ENCODE measurements around the gene EGF.
"Not testable (repeated sequence)": the region's sequence is repeated elsewhere in the genome, so short reads cannot be mapped to it uniquely, and the experiment has no call there.

The EGF gene

DNA sequence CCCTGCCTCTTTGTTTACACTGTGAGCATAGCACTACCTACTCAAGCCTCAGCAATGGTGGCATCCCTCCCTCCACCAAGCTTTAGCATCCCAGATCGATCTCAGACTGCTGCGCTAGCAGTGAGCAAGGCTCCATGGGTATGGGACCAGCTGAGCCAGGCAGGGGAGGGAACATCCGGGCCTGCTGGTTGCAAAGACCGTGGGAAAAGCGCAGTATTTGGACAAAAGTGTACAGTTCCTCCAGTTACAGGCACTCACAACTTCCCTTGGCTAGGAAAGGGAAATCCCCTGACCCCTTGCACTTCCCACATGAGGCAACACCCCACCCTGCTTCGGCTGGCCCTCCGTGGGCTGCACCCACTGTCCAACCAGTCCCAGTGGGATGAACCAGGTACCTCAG is 26.5 kb downstream of the EGF start:
- no peak overlapping the region for H3K4me3 Mint-ChIP-seq
- no peaks in the 10 kb centered on the region for H3K4me1 Mint-ChIP-seq
- H3K27ac Mint-ChIP-seq, result no peak overlapping the region
- no peak for DNase-seq (ENCODE audit: low spot score in 2 of 2)
- no peaks in the 10 kb centered on the region for H3K36me3 Mint-ChIP-seq
- no peak for ATAC-seq
- H3K9me3 Mint-ChIP-seq, result peaks cover 2% of the 10 kb centered on the region

DNA sequence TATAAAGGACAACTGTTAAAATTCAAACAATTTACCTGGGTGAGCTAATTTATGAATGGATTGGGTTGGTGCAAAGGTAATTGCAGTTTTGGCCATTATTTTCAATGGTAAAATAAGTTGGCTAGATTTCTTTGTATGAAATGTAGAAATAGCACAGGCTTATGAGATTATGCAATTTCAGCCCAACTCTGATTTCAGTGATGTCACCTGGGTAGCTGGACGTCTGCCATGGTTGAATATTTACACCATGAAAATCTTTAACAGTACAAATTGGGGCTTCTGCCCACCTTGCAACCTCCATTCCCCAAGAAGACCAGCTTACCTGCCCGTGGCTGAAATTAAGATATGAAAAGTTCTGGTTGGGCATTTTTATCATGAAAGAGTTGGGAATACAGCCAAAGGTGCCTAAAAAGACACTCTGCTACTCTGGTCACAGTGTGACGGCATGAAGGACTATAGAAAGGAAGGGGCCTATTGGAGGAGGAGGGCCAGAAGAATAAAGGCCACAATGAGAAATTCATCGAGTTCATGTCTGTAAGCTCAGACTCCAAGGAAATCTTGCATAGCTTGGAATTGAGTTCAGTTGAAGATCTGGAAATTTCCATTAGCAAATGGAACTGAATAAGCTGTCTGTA is 29.7 kb downstream of the EGF start:
- no peak for DNase-seq (ENCODE audit: low spot score in 2 of 2)
- Mint-ChIP-seq H3K27ac (no peak overlapping the region), H3K9me3 (peaks cover 2% of the 10 kb centered on the region), H3K36me3 (no peaks in the 10 kb centered on the region), H3K4me1 (peaks cover under 1% of the 10 kb centered on the region), H3K4me3 (no peak overlapping the region)
- ATAC-seq, result no peak

DNA sequence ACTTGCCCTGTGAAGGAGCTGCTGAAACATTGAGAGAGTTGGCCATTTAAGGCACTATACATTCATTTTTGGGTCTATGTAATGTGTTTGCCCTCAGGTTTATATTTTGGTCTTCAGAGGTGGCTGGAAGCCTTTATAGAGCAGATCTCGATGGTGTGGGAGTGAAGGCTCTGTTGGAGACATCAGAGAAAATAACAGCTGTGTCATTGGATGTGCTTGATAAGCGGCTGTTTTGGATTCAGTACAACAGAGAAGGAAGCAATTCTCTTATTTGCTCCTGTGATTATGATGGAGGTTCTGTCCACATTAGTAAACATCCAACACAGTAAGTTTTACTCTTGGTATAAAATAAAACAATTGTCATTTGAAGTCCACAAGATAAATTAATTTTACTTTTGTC is 31.1 kb downstream of the EGF start:
- ATAC-seq (no peak), DNase-seq (ENCODE audit: low spot score in 2 of 2) (no peak)
- Mint-ChIP-seq H3K27ac (no peak overlapping the region), H3K4me1 (peaks cover 9% of the 10 kb centered on the region), H3K36me3 (no peaks in the 10 kb centered on the region), H3K9me3 (no peaks in the 10 kb centered on the region), H3K4me3 (no peak overlapping the region)

DNA sequence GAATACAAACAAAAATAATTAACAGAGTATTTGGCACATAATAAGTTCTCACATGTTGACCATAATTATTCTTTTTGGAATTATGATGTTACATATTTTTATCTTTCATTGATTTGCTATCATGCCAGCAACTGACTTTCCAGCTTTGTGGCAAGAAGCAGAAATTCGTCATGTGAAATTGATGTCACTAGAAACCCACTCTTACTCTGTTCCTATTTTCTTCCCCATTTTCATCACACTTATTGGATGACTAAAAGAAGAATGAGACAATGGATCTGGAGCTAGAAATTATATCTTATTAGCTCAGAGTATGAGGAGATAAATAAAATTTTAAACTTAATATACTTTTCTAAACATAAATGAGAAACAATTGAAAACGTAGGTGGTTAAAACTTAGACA is 31.9 kb downstream of the EGF start:
- no peak for ATAC-seq
- no peak for DNase-seq (ENCODE audit: low spot score in 2 of 2)
- Mint-ChIP-seq H3K36me3 (no peaks in the 10 kb centered on the region), H3K27ac (no peak overlapping the region), H3K4me3 (no peak overlapping the region), H3K4me1 (peaks cover 9% of the 10 kb centered on the region), H3K9me3 (no peaks in the 10 kb centered on the region)

DNA sequence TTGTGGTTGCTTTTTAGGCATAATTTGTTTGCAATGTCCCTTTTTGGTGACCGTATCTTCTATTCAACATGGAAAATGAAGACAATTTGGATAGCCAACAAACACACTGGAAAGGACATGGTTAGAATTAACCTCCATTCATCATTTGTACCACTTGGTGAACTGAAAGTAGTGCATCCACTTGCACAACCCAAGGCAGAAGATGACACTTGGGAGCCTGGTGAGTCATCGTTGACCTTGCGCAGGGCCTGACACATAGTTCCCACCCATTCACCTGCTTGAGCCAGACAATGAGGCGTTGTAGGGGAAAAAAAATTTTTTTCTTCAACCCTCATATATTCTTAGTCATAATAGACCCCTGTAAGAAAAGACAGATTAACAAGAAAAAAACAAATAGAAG is 32.4 kb downstream of the EGF start:
- no peak for DNase-seq (ENCODE audit: low spot score in 2 of 2)
- Mint-ChIP-seq H3K4me3 (no peak overlapping the region), H3K36me3 (no peaks in the 10 kb centered on the region), H3K27ac (no peak overlapping the region), H3K9me3 (no peaks in the 10 kb centered on the region), H3K4me1 (peaks cover 10% of the 10 kb centered on the region)
- peak; percentile 53 for ATAC-seq

DNA sequence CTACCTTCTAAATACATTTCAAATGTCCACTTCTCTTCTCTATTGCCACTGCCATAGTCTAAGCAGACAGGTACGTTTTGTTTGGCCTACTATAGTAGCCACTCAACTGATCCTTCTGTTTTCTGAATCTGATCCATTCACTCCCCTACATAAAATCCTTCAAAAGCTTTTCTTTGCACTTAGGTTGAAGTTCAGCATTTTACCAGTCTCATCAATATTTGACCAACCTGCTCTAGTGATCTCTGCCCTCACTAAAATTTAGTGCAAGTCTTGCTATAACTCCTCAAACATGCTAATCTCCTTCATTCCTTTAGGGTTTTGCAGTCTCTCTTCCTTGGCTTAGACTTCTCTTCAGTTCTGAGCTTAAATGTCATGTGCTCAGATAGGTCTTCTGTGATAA is 33.4 kb downstream of the EGF start:
- Mint-ChIP-seq H3K27ac (no peak overlapping the region), H3K9me3 (no peaks in the 10 kb centered on the region), H3K36me3 (no peaks in the 10 kb centered on the region), H3K4me3 (no peak overlapping the region), H3K4me1 (peaks cover 17% of the 10 kb centered on the region)
- DNase-seq (ENCODE audit: low spot score in 2 of 2), result no peak
- ATAC-seq, result no peak

DNA sequence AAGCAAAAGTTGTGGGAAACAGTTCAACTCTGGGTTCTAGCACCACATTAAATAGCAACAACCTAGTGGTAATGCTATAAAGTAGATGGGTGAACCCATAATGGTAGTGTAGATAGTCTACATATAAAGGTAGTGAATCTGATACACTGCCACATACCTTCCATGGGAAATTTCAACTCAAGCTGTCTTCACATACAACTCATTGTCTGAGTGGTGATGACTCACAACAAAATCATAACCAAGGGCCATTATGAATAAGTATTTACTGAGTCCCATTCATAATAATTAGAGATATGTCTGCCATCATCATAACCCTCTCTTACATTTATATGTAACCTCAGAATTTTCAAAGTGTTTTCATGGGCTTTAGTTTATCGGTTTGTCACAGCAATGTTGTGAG is 34.8 kb downstream of the EGF start:
- ATAC-seq, result peak; percentile 94
- Mint-ChIP-seq H3K4me3 (peak overlapping the region; percentile 8), H3K4me1 (peaks cover 17% of the 10 kb centered on the region)

DNA sequence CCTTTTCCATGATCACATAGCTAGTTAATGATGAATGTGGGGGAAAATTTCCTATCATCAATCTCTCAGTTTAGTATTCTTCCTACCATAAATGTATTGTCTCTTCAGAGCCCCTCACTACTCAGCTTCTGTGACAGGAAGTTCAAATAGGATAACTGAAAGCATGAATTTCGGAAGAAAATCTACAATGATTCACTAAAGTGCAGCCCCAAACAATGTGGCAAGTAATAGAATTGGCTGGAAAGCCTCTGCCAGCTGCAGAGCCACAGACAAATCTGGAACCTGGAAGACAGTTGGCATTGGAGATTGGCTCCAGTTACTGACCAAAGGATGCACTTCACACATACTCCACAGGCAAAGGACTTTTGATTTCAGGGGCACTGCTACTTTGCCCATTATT is 35.2 kb downstream of the EGF start:
- peak; percentile 27 for ATAC-seq
- no peaks in the 10 kb centered on the region for H3K9me3 Mint-ChIP-seq
- H3K4me3 Mint-ChIP-seq, result peak overlapping the region; percentile 8
- H3K27ac Mint-ChIP-seq, result peak overlapping the region; percentile 57
- H3K4me1 Mint-ChIP-seq, result peaks cover 17% of the 10 kb centered on the region
- no peak for DNase-seq (ENCODE audit: low spot score in 2 of 2)
- no peaks in the 10 kb centered on the region for H3K36me3 Mint-ChIP-seq

More for the DNA sequence above, 34.8 kb downstream of the EGF start:
- Mint-ChIP-seq H3K27ac (peak overlapping the region; percentile 57), H3K36me3 (no peaks in the 10 kb centered on the region), H3K9me3 (no peaks in the 10 kb centered on the region)
- DNase-seq (ENCODE audit: low spot score in 2 of 2), result no peak

DNA sequence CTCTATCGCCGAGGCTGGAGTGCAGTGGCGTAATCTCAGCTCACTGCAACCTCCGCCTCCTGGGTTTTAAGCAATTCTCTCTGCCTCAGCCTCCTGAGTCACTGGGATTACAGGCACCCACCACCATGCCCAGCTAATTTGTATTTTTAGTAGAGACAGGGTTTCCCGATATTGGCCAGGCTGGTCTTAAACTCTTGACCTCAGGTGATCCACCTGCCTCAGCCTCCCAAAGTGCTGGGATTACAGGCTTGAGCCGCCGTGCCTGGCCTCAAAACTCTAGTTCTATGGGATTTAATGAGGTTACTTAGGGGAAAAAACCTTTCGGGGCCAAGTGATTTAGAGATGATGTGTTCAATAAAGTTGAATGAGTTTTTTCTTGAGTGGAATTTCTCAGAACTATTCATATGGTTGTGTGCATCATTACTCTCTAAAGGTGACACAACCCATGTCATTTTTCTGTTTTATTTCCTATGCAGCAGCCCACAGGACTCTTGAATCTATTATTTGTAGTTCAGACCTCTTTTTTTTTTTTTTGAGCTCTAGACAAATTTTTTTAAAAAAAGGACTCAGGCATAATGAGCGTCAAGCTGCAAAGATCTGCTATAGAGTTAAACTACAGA is 36.5 kb downstream of the EGF start:
- peaks cover 17% of the 10 kb centered on the region for H3K4me1 Mint-ChIP-seq
- not testable (repeated sequence) for DNase-seq (ENCODE audit: low spot score in 2 of 2); H3K9me3 Mint-ChIP-seq; H3K36me3 Mint-ChIP-seq; H3K4me3 Mint-ChIP-seq; H3K27ac Mint-ChIP-seq
- ATAC-seq, result peak; percentile 70

DNA sequence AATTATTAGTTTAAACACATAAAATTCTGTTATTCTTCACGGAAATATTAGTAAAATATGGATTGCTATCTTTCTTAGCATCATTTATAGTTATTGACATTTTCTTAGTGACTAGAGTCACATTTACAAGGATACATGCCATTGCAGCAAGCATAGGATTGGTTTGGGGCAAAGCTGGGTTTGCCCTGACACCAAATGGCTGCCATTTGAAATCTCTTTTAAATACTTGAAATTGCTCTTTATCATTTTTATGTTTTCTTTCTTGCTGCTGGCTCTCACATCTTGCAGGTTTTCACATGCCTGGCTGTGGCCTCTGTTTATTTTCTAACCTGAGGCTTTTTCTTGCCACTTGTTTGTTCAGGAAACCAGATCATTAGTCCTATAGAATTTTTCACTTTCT is 39.9 kb downstream of the EGF start:
- Mint-ChIP-seq H3K27ac (no peak overlapping the region), H3K4me3 (no peak overlapping the region), H3K4me1 (peaks cover 15% of the 10 kb centered on the region), H3K36me3 (no peaks in the 10 kb centered on the region), H3K9me3 (no peaks in the 10 kb centered on the region)
- DNase-seq (ENCODE audit: low spot score in 2 of 2), result no peak
- ATAC-seq, result no peak

DNA sequence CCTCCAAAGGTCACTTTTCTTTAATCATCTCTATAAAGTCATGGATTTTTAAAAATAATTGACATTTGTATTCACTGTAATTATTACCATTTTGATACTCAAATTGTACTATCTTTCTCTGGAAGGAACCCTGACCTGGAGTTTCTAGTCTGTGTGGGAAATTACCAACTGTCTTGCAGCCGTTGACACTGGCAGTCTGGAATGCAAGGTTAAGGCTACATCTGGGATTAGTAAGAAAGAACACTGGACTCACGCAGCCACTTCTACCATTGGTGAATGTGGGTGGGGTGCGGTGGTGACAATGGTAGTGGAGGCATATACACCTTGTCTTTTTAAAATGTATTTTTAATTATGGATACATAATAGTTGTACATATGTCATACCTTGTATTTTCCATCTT is 40.9 kb downstream of the EGF start:
- Mint-ChIP-seq H3K9me3 (no peaks in the 10 kb centered on the region), H3K4me1 (peaks cover 8% of the 10 kb centered on the region), H3K27ac (no peak overlapping the region), H3K36me3 (no peaks in the 10 kb centered on the region), H3K4me3 (no peak overlapping the region)
- DNase-seq (ENCODE audit: low spot score in 2 of 2) (no peak), ATAC-seq (no peak)

DNA sequence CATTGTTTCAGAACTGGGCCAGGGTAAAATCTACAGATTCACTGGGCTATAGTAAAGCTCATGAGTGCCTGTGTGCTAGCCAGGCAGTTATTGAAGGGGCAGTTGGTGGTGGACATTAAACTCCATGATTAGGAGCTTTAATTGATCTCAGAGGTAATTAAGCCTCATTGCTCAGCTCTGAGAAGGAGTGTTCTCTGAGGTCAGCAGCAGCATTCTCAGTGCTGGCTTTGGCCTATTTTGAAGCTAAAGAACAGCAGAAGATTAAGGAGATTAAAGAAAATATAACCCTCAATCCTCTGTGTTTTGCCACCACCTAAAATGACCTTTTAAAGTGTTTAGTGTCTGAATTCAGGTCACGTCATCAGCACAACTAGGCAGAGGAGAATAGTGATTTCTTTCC is 42.5 kb downstream of the EGF start:
- no peaks in the 10 kb centered on the region for H3K36me3 Mint-ChIP-seq
- peaks cover 6% of the 10 kb centered on the region for H3K4me1 Mint-ChIP-seq
- DNase-seq (ENCODE audit: low spot score in 2 of 2) (no peak), ATAC-seq (no peak)
- no peaks in the 10 kb centered on the region for H3K9me3 Mint-ChIP-seq
- no peak overlapping the region for H3K27ac Mint-ChIP-seq
- no peak overlapping the region for H3K4me3 Mint-ChIP-seq

DNA sequence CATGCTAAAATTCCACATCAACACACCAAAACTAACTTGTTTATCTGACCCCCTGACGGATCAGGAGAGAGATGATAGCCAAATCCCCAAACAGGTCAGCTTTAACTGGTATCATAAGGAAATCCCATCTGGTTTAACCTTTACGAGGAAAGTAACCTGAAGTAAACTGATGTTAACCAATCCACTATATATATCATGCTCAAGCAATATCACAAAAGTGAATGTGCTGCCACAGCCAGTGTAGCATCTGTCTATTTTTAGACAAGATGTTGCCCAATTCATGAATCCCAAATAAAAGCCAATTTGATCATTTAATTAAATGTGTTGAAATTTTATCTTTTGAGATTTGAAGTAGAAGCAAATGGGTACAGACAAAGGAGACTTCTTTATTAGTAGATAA is 44.5 kb downstream of the EGF start:
- Mint-ChIP-seq H3K36me3 (no peaks in the 10 kb centered on the region), H3K27ac (no peak overlapping the region), H3K9me3 (no peaks in the 10 kb centered on the region), H3K4me3 (no peak overlapping the region), H3K4me1 (no peaks in the 10 kb centered on the region)
- ATAC-seq (no peak), DNase-seq (ENCODE audit: low spot score in 2 of 2) (no peak)

DNA sequence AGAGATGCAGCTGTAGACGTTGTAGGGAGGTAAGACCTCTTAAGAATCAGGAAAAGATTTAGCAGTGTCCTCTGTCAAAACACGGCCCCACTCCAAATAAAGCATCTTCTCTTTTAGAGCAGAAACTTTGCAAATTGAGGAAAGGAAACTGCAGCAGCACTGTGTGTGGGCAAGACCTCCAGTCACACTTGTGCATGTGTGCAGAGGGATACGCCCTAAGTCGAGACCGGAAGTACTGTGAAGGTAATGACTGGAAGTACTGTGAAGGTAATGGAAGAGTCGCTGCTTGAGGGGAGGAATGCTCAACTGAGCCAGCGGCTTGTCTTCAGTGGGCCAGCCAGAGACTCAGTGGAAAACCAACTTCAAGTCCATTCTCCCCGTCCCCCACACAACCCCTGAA is 46.5 kb downstream of the EGF start:
- H3K4me3 Mint-ChIP-seq, result no peak overlapping the region
- H3K9me3 Mint-ChIP-seq, result no peaks in the 10 kb centered on the region
- H3K4me1 Mint-ChIP-seq, result no peaks in the 10 kb centered on the region
- no peaks in the 10 kb centered on the region for H3K36me3 Mint-ChIP-seq
- no peak overlapping the region for H3K27ac Mint-ChIP-seq
- no peak for ATAC-seq
- no peak for DNase-seq (ENCODE audit: low spot score in 2 of 2)

DNA sequence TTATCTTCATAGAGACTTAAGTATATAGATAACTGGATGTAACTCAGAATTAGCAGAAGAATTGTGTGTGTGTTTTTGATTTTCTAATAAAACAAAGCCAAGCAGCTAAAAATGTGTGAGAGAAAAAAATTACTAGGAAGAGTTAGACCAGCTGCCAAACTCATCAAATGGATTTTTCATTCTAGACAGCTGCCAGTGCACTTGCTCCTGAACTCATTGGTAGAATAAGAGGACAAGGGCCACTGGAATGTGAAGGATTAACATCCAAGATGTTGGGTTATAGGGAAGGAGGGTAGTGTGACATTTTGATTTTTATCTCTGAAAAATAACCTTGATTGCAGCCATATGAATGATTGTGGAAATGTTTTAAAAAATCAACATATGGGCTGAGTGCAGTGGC is 49.7 kb downstream of the EGF start:
- Mint-ChIP-seq H3K9me3 (no peaks in the 10 kb centered on the region), H3K36me3 (no peaks in the 10 kb centered on the region), H3K27ac (no peak overlapping the region), H3K4me3 (no peak overlapping the region), H3K4me1 (no peaks in the 10 kb centered on the region)
- DNase-seq (ENCODE audit: low spot score in 2 of 2) (no peak), ATAC-seq (no peak)

DNA sequence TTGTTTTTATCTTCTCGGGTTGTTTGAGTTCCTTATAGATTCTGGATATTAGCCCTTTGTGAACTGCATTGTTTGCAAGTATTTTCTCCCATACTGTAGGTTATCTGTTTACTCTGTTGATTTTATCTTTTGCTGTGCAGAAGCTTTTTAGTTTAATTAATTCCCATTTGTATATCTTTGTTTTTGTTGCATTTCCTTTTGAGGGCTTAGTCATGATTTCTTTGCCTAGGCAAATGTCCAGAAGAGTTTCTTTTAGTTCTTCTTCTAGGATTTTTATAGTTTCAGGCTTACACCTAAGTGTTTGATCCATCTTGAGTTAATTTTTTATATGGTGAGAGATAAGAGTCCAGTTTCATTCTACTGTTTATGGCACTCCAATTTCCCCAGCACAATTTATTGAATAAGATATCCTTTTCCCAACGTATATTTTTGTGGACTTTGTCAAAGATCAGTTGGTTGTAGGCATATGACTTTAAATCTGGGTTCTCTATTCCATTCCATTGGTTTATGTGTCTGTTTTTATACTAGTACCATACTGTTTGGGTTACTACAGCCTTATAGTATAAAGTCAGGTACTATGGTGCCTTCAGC is 54.3 kb downstream of the EGF start:
- no peak for DNase-seq (ENCODE audit: low spot score in 2 of 2)
- ATAC-seq, result no peak
- no peak overlapping the region for H3K27ac Mint-ChIP-seq
- peaks cover 7% of the 10 kb centered on the region for H3K4me1 Mint-ChIP-seq
- no peak overlapping the region for H3K4me3 Mint-ChIP-seq
- no peaks in the 10 kb centered on the region for H3K9me3 Mint-ChIP-seq
- no peaks in the 10 kb centered on the region for H3K36me3 Mint-ChIP-seq
